Uterus (tissue), 4 donors: ENCODE results near the gene TSPAN9. TPM values are rescaled to one million over a fixed set of nuclear protein-coding genes. Genes with fewer than 3 reads are reported as not detected.

Experiments
- DNase-seq, 2 donors: peaks; one replicate each; pipeline ENCODE4 v3.0.0-alpha.2; 2019 to 2020
- H3K27ac ChIP-seq, 2 donors: fragments of 200-600 bp; sonication (generic); 1 replicate in 1 of 2; 2 replicates in 1 of 2; pipeline ENCODE4 v1.5.1; 2016 to 2018
- H3K27me3 ChIP-seq, 2 donors: fragments of 200-600 bp; sonication (generic); one replicate each; pipeline ENCODE4 v1.5.1; 2018 to 2019; ENCODE audit warnings: control low read depth in 1 of 2
- H3K36me3 ChIP-seq, 2 donors: fragments of 200-600 bp; sonication (generic); one replicate each; pipeline ENCODE4 v1.5.1; 2019; ENCODE audit warnings: control low read depth in 1 of 2
- H3K4me1 ChIP-seq, 2 donors: fragments of 200-600 bp; sonication (generic); one replicate each; pipeline ENCODE4 v1.5.1; 2018 to 2019; ENCODE audit warnings: control low read depth in 1 of 2
- H3K4me3 ChIP-seq, 2 donors: fragments of 200-600 bp; sonication (generic); 1 replicate in 1 of 2; 2 replicates in 1 of 2; pipeline ENCODE4 v1.5.1; 2018 to 2019; ENCODE audit warnings: mild to moderate bottlenecking in 1 of 2
- H3K9me3 ChIP-seq, 2 donors: fragments of 200-600 bp; sonication (generic); one replicate each; pipeline ENCODE4 v1.5.1; 2019; ENCODE audit warnings: control low read depth in 1 of 2
- CTCF ChIP-seq, 4 experiments: fragments of 200-600 bp in 2 of 4; fragments of 450-650 bp in 2 of 4; sonication (generic) in 2 of 4; IDR thresholded peaks; one replicate each; pipeline ENCODE4 v1.5.1; 2016 to 2019; ENCODE audit warnings: antibody characterized with exemption in 4 of 4, mild to moderate bottlenecking in 2 of 4, moderate library complexity in 1 of 4
- POLR2A ChIP-seq, 2 donors: fragments of 450-650 bp; IDR thresholded peaks; one replicate each; pipeline ENCODE4 v1.6.1; 2016; ENCODE audit warnings: antibody characterized with exemption in 2 of 2, mild to moderate bottlenecking in 1 of 2, moderate library complexity in 1 of 2
- intact Hi-C: fragments of 100-400 bp; cut with DNase I; formaldehyde crosslinking; loops from one replicate; pipeline ENCODE4 v1.15.1; 2023; ENCODE audit warnings: low total_unique reads
- total RNA-seq, 4 donors: library from RNA; depleted of rRNA in 3 of 4; stranded (reverse); fragments of >200 nt in 3 of 4; gene quantifications; one replicate each; pipeline versions ENCODE4 v1.1.0 to v1.2.4, GENCODE V29; 2014 to 2023
- donor health status: DM: yes; HTN: yes; CAD: no.

The TSPAN9 gene
- total RNA-seq, 4 donors from 2014 or later, result 47.9 to 106 (median 65.1) TPM

GRCh38 chr12:3277306-3277943, 200.2 kb downstream of the TSPAN9 start:
- Histone ChIP-seq H3K4me1 (no peaks in the 10 kb centered on the region), H3K27ac (no peak overlapping the region), H3K9me3 (no peaks in the 10 kb centered on the region), H3K36me3 (no peaks in the 10 kb centered on the region), H3K4me3 (no peak overlapping the region), H3K27me3 (no peaks in the 10 kb centered on the region)
- no peak for TF ChIP-seq CTCF (IDR thresholded peaks at IDR 0.05)
- TF ChIP-seq POLR2A (IDR thresholded peaks at IDR 0.05), result no peak
- intact Hi-C loops, result loop anchor here (5.0 to 10.0 kb wide), 2 partner anchors 140 to 203 kb away; partner anchors contain the start of gene TSPAN9
- no peak for DNase-seq

GRCh38 chr12:3278681-3279414, 201.7 kb downstream of the TSPAN9 start:
- intact Hi-C loops, result loop anchor here (5.0 to 10.0 kb wide), 2 partner anchors 142 to 204 kb away; partner anchors contain the start of gene TSPAN9
- no peak for DNase-seq
- H3K4me3 ChIP-seq, result no peak overlapping the region
- no peak for TF ChIP-seq POLR2A (IDR thresholded peaks at IDR 0.05)
- no peak for TF ChIP-seq CTCF (IDR thresholded peaks at IDR 0.05)
- H3K36me3 ChIP-seq, result no peaks in the 10 kb centered on the region
- H3K9me3 ChIP-seq, result no peaks in the 10 kb centered on the region
- H3K27ac ChIP-seq, result no peak overlapping the region
- H3K4me1 ChIP-seq, result no peaks in the 10 kb centered on the region
- no peaks in the 10 kb centered on the region for H3K27me3 ChIP-seq

- Histone ChIP-seq H3K9me3 (no peaks in the 10 kb centered on the region), H3K27ac (no peak overlapping the region), H3K4me3 (no peak overlapping the region), H3K36me3 (no peaks in the 10 kb centered on the region), H3K27me3 (no peaks in the 10 kb centered on the region), H3K4me1 (no peaks in the 10 kb centered on the region)
- no peak for DNase-seq
- intact Hi-C loops, result loop anchor here (5.0 to 10.0 kb wide), 2 partner anchors 142 to 205 kb away; partner anchors contain the start of gene TSPAN9
- TF ChIP-seq POLR2A (IDR thresholded peaks at IDR 0.05) (no peak), CTCF (IDR thresholded peaks at IDR 0.05) (no peak)
Observed at GRCh38 chr12:3279415-3279780, 202.2 kb downstream of the TSPAN9 start.

GRCh38 chr12:3279832-3280231, 202.7 kb downstream of the TSPAN9 start:
- intact Hi-C loops, result loop anchor here (5.0 to 10.0 kb wide), 2 partner anchors 143 to 205 kb away; partner anchors contain the start of gene TSPAN9
- H3K27me3 ChIP-seq, result no peaks in the 10 kb centered on the region
- H3K36me3 ChIP-seq, result no peaks in the 10 kb centered on the region
- no peak for DNase-seq
- no peak for TF ChIP-seq CTCF (IDR thresholded peaks at IDR 0.05)
- no peak for TF ChIP-seq POLR2A (IDR thresholded peaks at IDR 0.05)
- no peaks in the 10 kb centered on the region for H3K4me1 ChIP-seq
- no peaks in the 10 kb centered on the region for H3K9me3 ChIP-seq
- H3K4me3 ChIP-seq, result no peak overlapping the region
- no peak overlapping the region for H3K27ac ChIP-seq

DNA sequence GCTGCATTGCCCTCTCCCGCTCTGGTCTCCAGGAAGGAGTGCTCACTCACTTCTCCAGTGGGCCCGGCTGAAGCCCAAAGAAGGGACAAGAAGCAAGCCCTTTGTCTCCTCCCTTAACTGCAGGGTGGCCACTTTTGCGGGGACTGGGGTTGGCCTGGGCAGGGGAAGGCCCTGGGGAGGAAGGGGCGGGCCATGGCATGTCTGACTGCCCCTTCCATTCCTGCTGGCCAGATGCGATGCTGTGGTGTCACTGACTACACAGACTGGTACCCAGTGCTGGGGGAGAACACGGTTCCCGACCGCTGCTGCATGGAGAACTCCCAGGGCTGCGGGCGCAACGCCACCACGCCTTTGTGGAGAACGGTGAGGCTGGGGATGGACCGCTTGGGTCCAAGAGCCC, 203.8 kb downstream of the TSPAN9 start:
- no peak for TF ChIP-seq POLR2A (IDR thresholded peaks at IDR 0.05)
- intact Hi-C loops, result no loop called here
- no peaks in the 10 kb centered on the region for H3K27me3 ChIP-seq
- H3K4me3 ChIP-seq, result no peak overlapping the region
- H3K4me1 ChIP-seq, result no peaks in the 10 kb centered on the region
- H3K27ac ChIP-seq, result no peak overlapping the region
- no peaks in the 10 kb centered on the region for H3K36me3 ChIP-seq
- no peak for DNase-seq
- no peaks in the 10 kb centered on the region for H3K9me3 ChIP-seq
